ENCODE measurements around the gene NAP1L5.

NAP1L5 gene

GRCh38 chr4:88697588-88698329, at the start of gene NAP1L5:
Gene NAP1L5, minus strand, starts transcription at chr4:88697829. Its CDS starts 75 bp downstream, at chr4:88697754.
- DNase-seq: peak; percentile 75

GRCh38 chr4:88747351-88747750, 49.7 kb upstream of the NAP1L5 start:
- no peak for DNase-seq

GRCh38 chr4:88746206-88746605, 48.6 kb upstream of the NAP1L5 start:
- DNase-seq: no peak

GRCh38 chr4:88745581-88746163, 48.0 kb upstream of the NAP1L5 start:
- no peak for DNase-seq

- DNase-seq: no peak
Measured at GRCh38 chr4:88745175-88745574, 47.5 kb upstream of the NAP1L5 start.

- DNase-seq: no peak
Measured at GRCh38 chr4:88744609-88745008, 47.0 kb upstream of the NAP1L5 start.

- DNase-seq: no peak
Measured at GRCh38 chr4:88743696-88744095, 46.1 kb upstream of the NAP1L5 start.

- no peak for DNase-seq
Measured at GRCh38 chr4:88742561-88742960, 44.9 kb upstream of the NAP1L5 start.

- no peak for DNase-seq
Measured at GRCh38 chr4:88738180-88738579, 40.6 kb upstream of the NAP1L5 start.

GRCh38 chr4:88737307-88737941, 39.8 kb upstream of the NAP1L5 start:
- peak; percentile 18 for DNase-seq

- DNase-seq: no peak
Measured at GRCh38 chr4:88736264-88736663, 38.6 kb upstream of the NAP1L5 start.

GRCh38 chr4:88735564-88735963, 37.9 kb upstream of the NAP1L5 start:
- DNase-seq: no peak

- DNase-seq: no peak
Measured at GRCh38 chr4:88734403-88734949, 36.8 kb upstream of the NAP1L5 start.

- no peak for DNase-seq
Measured at GRCh38 chr4:88732714-88733368, 35.2 kb upstream of the NAP1L5 start.

- no peak for DNase-seq
Measured at GRCh38 chr4:88731381-88731780, 33.8 kb upstream of the NAP1L5 start.

- no peak for DNase-seq
Measured at GRCh38 chr4:88730811-88731210, 33.2 kb upstream of the NAP1L5 start.

GRCh38 chr4:88729146-88729760, 31.6 kb upstream of the NAP1L5 start:
- DNase-seq: no peak

GRCh38 chr4:88728146-88728545, 30.5 kb upstream of the NAP1L5 start:
- no peak for DNase-seq

- DNase-seq: no peak
Measured at GRCh38 chr4:88725986-88726385, 28.4 kb upstream of the NAP1L5 start.

GRCh38 chr4:88725143-88725542, 27.5 kb upstream of the NAP1L5 start:
- DNase-seq: no peak

GRCh38 chr4:88724406-88724805, 26.8 kb upstream of the NAP1L5 start:
- no peak for DNase-seq

- DNase-seq: no peak
Measured at GRCh38 chr4:88722828-88723227, 25.2 kb upstream of the NAP1L5 start.

GRCh38 chr4:88722276-88722780, 24.7 kb upstream of the NAP1L5 start:
- no peak for DNase-seq
